ENCODE results near the gene TPCN2. TPM values are rescaled to one million over a fixed set of nuclear protein-coding genes. Genes with fewer than 3 reads are reported as not detected.

The TPCN2 gene
- total RNA-seq, 1 donor from 2014 or later, result 14.2 TPM

DNA sequence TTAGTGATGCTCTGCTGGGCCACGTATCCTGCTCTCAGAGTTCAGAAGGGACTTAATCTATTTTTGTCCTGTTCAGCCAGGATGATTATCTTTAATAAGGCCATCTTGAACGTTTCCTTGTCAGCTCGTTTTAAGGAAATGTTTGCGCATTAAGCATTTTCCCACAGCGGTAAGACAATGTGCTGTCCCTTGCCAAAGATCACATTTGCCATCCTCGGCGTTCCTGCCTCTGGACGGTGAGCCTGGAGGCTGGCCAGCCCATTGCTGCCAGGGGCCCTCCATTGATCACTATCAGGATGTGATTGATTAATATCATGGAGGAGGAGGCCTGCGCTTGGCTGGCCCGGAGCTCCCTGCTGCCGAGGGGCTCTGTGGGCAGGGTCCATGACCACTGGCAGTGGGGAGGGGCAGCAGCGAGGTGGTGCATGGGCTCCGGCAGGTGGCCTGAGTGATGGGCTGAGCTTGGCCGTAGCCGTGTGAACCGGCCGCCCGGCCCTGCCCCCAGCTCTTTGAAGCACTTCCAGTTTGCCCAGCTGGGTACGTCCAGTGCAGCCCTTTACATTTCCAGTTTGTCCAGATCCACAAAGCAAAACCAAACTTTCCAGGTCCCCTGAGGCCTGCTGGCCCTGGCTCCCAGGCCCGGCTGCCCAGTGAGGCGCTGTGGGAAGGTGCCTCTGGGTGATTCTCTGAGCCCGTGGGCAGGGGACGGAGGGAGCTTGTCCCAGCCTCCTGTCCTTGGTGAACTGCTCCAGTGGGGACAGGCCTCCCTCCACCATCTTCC lies 57.5 kb downstream of the TPCN2 start:
- no peak for DNase-seq (ENCODE audit: low read depth, low spot score)
- Mint-ChIP-seq H3K4me1 (no peaks in the 10 kb centered on the region), H3K4me3 (no peak overlapping the region), H3K9me3 (peaks cover 12% of the 10 kb centered on the region), H3K27me3 (ENCODE audit: low read depth) (no peaks in the 10 kb centered on the region), H3K27ac (ENCODE audit: unreplicated experiment) (no peak overlapping the region), H3K36me3 (ENCODE audit: low read depth) (peaks cover 4% of the 10 kb centered on the region)
- TF ChIP-seq, protein P1, sequence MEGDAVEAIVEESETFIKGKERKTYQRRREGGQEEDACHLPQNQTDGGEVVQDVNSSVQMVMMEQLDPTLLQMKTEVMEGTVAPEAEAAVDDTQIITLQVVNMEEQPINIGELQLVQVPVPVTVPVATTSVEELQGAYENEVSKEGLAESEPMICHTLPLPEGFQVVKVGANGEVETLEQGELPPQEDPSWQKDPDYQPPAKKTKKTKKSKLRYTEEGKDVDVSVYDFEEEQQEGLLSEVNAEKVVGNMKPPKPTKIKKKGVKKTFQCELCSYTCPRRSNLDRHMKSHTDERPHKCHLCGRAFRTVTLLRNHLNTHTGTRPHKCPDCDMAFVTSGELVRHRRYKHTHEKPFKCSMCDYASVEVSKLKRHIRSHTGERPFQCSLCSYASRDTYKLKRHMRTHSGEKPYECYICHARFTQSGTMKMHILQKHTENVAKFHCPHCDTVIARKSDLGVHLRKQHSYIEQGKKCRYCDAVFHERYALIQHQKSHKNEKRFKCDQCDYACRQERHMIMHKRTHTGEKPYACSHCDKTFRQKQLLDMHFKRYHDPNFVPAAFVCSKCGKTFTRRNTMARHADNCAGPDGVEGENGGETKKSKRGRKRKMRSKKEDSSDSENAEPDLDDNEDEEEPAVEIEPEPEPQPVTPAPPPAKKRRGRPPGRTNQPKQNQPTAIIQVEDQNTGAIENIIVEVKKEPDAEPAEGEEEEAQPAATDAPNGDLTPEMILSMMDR (conservative IDR thresholded peaks at IDR 0.05), result no peak

DNA sequence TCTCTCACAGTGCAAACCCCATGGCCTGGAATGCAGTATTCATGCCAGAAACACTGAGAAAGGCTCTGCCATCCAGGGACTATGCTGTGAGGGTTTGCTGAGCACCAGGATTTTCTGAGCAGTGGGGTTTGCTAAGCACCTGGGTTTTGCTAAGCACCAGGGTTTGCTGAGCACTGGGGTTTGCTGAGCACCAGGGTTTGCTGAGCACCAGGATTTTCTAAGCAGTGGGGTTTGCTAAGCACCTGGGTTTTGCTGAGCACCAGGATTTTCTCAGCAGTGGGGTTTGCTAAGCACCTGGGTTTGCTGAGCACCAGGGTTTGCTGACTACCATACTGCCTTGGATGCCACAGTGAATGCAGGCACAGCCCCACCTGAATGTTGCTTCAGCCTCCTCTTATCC lies 58.7 kb downstream of the TPCN2 start:
- no peaks in the 10 kb centered on the region for H3K4me1 Mint-ChIP-seq
- peaks cover 4% of the 10 kb centered on the region for H3K36me3 Mint-ChIP-seq (ENCODE audit: low read depth)
- peaks cover 12% of the 10 kb centered on the region for H3K9me3 Mint-ChIP-seq
- no peak for DNase-seq (ENCODE audit: low read depth, low spot score)
- no peaks in the 10 kb centered on the region for H3K27me3 Mint-ChIP-seq (ENCODE audit: low read depth)
- H3K4me3 Mint-ChIP-seq, result no peak overlapping the region
- TF ChIP-seq, protein P1 (conservative IDR thresholded peaks at IDR 0.05), result no peak
- H3K27ac Mint-ChIP-seq (ENCODE audit: unreplicated experiment), result no peak overlapping the region

DNA sequence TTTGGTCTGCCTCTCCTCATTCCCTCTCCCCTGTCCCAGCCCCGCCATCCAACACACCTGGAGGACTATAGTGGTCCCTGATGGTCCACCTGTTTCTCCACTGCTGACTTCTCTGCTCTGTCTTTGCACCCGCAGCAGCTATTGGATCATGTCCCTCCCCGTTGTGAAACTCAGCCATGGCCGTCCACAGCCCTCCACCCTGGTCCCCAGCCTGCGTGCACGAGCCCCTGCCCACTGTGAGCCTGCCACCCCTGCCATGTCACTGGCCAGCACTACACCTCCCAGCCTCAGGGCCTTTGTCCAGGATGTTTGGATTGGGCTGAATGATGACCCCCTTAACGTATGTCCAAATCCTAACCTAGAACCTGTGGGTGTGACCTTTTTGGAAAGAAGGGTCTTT lies 59.3 kb downstream of the TPCN2 start:
- Mint-ChIP-seq H3K36me3 (ENCODE audit: low read depth) (peaks cover 4% of the 10 kb centered on the region), H3K27me3 (ENCODE audit: low read depth) (no peaks in the 10 kb centered on the region)
- TF ChIP-seq, protein P1 (conservative IDR thresholded peaks at IDR 0.05), result no peak

DNA sequence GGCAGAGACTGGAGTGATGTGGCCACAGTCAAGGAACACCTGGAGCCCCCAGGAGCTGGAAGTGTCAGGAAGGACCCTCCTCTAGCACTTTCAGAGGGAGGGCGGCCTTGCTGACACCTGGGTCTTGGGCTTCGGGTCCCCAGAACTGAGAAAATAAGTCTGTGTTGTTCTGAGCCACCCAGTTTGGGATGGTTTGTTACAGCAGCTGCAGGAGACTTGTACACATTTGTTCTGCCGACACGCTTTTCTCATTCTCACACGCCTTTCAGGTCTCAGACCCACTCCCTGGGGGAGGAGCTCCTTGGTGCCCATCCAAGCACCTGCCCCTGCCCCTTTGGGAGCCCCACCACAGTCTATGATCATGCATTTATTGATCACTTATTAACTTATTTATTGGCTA lies 59.8 kb downstream of the TPCN2 start:
- Mint-ChIP-seq H3K9me3 (peaks cover 12% of the 10 kb centered on the region), H3K4me1 (no peaks in the 10 kb centered on the region), H3K27me3 (ENCODE audit: low read depth) (no peaks in the 10 kb centered on the region), H3K4me3 (no peak overlapping the region), H3K27ac (ENCODE audit: unreplicated experiment) (no peak overlapping the region), H3K36me3 (ENCODE audit: low read depth) (peaks cover 4% of the 10 kb centered on the region)
- DNase-seq (ENCODE audit: low read depth, low spot score), result no peak
- TF ChIP-seq, protein P1 (conservative IDR thresholded peaks at IDR 0.05), result no peak

More for the DNA sequence above, 59.3 kb downstream of the TPCN2 start:
- no peaks in the 10 kb centered on the region for H3K4me1 Mint-ChIP-seq
- no peak overlapping the region for H3K4me3 Mint-ChIP-seq
- H3K9me3 Mint-ChIP-seq, result peaks cover 12% of the 10 kb centered on the region
- DNase-seq (ENCODE audit: low read depth, low spot score), result no peak
- H3K27ac Mint-ChIP-seq (ENCODE audit: unreplicated experiment), result no peak overlapping the region

DNA sequence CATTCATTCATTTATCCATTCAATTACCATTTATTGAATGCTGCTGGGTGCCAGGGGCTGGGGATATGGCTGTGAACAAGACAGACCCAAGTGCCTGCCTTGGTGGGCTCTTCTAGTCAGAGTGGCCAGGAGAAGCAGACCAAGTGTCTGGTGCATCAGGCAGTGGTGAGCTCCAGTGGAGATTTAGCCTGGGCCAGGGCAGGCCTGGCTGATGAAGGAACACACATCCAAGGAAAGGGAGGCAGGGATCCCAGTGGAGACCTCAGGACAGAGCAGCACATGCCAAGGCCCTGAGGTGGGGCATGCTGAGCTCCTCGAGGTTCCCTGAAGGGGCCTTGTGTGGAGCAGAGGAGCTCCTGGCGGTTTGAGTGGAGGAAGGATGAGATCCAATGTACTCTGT lies 60.4 kb downstream of the TPCN2 start:
- no peak for DNase-seq (ENCODE audit: low read depth, low spot score)
- peaks cover 4% of the 10 kb centered on the region for H3K36me3 Mint-ChIP-seq (ENCODE audit: low read depth)
- no peaks in the 10 kb centered on the region for H3K27me3 Mint-ChIP-seq (ENCODE audit: low read depth)
- H3K9me3 Mint-ChIP-seq, result peaks cover 12% of the 10 kb centered on the region
- no peaks in the 10 kb centered on the region for H3K4me1 Mint-ChIP-seq
- H3K27ac Mint-ChIP-seq (ENCODE audit: unreplicated experiment), result no peak overlapping the region
- H3K4me3 Mint-ChIP-seq, result no peak overlapping the region
- TF ChIP-seq, protein P1 (conservative IDR thresholded peaks at IDR 0.05), result no peak

Data from neural crest cell (in vitro differentiated cells).